ENCODE measurements around the gene FRMPD2.

Gene FRMPD2

GRCh38 chr10:48300556-48300955, 26.1 kb upstream of the FRMPD2 start:
- Histone ChIP-seq H3K36me3 (no peaks in the 10 kb centered on the region), H3K9me3 (no peaks in the 10 kb centered on the region), H3K27me3 (no peaks in the 10 kb centered on the region), H3K4me1 (no peaks in the 10 kb centered on the region), H3K4me3 (ENCODE audit: low read depth, low read length) (no peak overlapping the region)
- DNase-seq = no peak
- TF ChIP-seq, protein P1, sequence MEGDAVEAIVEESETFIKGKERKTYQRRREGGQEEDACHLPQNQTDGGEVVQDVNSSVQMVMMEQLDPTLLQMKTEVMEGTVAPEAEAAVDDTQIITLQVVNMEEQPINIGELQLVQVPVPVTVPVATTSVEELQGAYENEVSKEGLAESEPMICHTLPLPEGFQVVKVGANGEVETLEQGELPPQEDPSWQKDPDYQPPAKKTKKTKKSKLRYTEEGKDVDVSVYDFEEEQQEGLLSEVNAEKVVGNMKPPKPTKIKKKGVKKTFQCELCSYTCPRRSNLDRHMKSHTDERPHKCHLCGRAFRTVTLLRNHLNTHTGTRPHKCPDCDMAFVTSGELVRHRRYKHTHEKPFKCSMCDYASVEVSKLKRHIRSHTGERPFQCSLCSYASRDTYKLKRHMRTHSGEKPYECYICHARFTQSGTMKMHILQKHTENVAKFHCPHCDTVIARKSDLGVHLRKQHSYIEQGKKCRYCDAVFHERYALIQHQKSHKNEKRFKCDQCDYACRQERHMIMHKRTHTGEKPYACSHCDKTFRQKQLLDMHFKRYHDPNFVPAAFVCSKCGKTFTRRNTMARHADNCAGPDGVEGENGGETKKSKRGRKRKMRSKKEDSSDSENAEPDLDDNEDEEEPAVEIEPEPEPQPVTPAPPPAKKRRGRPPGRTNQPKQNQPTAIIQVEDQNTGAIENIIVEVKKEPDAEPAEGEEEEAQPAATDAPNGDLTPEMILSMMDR (IDR thresholded peaks at IDR 0.05; ENCODE audit: low read depth, low read length) = no peak

DNA sequence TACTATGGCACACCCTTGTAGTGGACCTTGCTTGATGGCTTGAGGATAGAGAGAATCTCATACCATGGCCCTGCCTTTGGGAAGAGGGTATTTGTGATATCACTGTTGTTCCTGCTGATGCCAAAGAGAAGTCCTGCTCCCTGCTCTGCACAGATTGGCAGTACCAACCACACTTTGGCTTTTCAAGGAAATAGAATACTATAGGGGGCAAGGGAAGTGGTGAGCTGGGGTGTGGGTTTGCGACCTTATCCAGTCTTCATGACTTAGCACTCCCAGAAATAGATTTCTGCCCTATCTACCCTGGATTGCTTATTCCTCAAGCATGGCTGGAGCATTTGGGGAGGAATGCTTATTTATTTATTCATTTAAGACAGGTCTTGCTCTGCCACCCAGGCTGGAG, 25.2 kb upstream of the FRMPD2 start:
- H3K27me3 ChIP-seq = no peaks in the 10 kb centered on the region
- H3K36me3 ChIP-seq = no peaks in the 10 kb centered on the region
- no peaks in the 10 kb centered on the region for H3K9me3 ChIP-seq

GRCh38 chr10:48299066-48299465, 24.6 kb upstream of the FRMPD2 start:
- H3K27me3 ChIP-seq = no peaks in the 10 kb centered on the region

More for the DNA sequence above, 25.2 kb upstream of the FRMPD2 start:
- no peak for DNase-seq
- no peak overlapping the region for H3K4me3 ChIP-seq (ENCODE audit: low read depth, low read length)
- TF ChIP-seq, protein P1 (IDR thresholded peaks at IDR 0.05; ENCODE audit: low read depth, low read length) = no peak
- no peaks in the 10 kb centered on the region for H3K4me1 ChIP-seq

GRCh38 chr10:48296576-48297098, 22.1 kb upstream of the FRMPD2 start:
- H3K4me3 ChIP-seq (ENCODE audit: low read depth, low read length) = no peak overlapping the region
- no peak for DNase-seq
- TF ChIP-seq, protein P1 (IDR thresholded peaks at IDR 0.05; ENCODE audit: low read depth, low read length) = no peak

More at GRCh38 chr10:48299066-48299465, 24.6 kb upstream of the FRMPD2 start:
- no peak overlapping the region for H3K4me3 ChIP-seq (ENCODE audit: low read depth, low read length)
- H3K9me3 ChIP-seq = no peaks in the 10 kb centered on the region
- H3K36me3 ChIP-seq = no peaks in the 10 kb centered on the region
- no peak for DNase-seq
- H3K4me1 ChIP-seq = no peaks in the 10 kb centered on the region
- TF ChIP-seq, protein P1 (IDR thresholded peaks at IDR 0.05; ENCODE audit: low read depth, low read length) = no peak

DNA sequence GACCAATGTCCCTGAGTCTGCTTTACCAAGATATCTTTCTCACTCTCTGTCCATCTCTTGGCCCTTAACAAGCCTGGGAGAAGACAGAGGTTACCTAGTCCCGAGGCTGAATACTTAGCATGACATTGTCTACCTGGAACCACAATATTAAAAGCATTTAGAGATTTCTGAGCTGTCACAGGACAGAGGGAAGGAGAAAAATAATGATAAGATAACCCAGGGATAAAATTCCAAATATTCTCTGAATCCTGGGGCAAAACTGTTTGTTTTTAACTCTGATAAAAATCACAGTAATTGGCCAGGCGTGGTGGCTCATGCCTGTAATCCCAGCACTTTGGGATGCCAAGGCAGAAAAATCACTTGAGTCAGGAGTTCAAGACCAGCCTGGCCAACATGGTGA, 19.9 kb upstream of the FRMPD2 start:
- H3K9me3 ChIP-seq = no peaks in the 10 kb centered on the region
- H3K27me3 ChIP-seq = no peaks in the 10 kb centered on the region
- TF ChIP-seq, protein P1 (IDR thresholded peaks at IDR 0.05; ENCODE audit: low read depth, low read length) = no peak
- DNase-seq = no peak
- no peaks in the 10 kb centered on the region for H3K36me3 ChIP-seq
- H3K4me3 ChIP-seq (ENCODE audit: low read depth, low read length) = no peak overlapping the region
- H3K4me1 ChIP-seq = no peaks in the 10 kb centered on the region

More at GRCh38 chr10:48296576-48297098, 22.1 kb upstream of the FRMPD2 start:
- no peaks in the 10 kb centered on the region for H3K27me3 ChIP-seq
- H3K9me3 ChIP-seq = no peaks in the 10 kb centered on the region
- no peaks in the 10 kb centered on the region for H3K36me3 ChIP-seq
- H3K4me1 ChIP-seq = no peaks in the 10 kb centered on the region

DNA sequence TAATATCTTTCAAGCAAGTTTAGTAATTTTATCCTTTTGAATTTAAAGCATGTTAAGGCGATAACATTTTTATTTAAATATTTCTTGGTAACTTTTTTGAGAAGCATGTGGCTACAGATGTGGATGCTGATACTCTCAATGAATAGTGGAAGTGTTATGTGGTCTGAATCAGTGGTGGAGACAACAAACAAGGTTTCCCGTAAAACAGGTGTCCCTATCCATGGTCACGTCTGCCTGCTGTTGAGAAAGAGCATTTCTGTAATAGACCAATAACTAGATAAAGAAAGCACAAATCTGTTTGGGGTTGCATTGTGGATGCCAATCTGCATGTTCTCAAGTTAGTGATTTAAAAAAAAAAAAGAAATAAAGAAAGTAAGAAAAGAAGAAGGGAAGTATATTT, 18.1 kb upstream of the FRMPD2 start:
- Histone ChIP-seq H3K4me1 (no peaks in the 10 kb centered on the region), H3K9me3 (no peaks in the 10 kb centered on the region), H3K4me3 (ENCODE audit: low read depth, low read length) (no peak overlapping the region), H3K27me3 (no peaks in the 10 kb centered on the region), H3K36me3 (no peaks in the 10 kb centered on the region)
- no peak for DNase-seq
- TF ChIP-seq, protein P1 (IDR thresholded peaks at IDR 0.05; ENCODE audit: low read depth, low read length) = no peak
